ENCODE measurements around the gene RDH12. TPM values are rescaled to one million over a fixed set of nuclear protein-coding genes. Genes with fewer than 3 reads are reported as not detected.
"Not testable (repeated sequence)": the region's sequence is repeated elsewhere in the genome, so short reads cannot be mapped to it uniquely, and the experiment has no call there.

Gene RDH12
- not detected for polyA plus RNA-seq (2013, experiment 1 of 2; ENCODE audit: insufficient read length)
- not detected for polyA plus RNA-seq (2013, experiment 2 of 2; ENCODE audit: insufficient read length)

GRCh38 chr14:67701492-67701891, at the start of gene RDH12:
RDH12 (plus strand) TSS chr14:67701886; CDS start chr14:67722643, 20,757 bp downstream.
- not testable (repeated sequence) for DNase-seq

GRCh38 chr14:67652189-67652588, 49.5 kb upstream of the RDH12 start:
- no peak for DNase-seq

GRCh38 chr14:67653651-67654280, 47.9 kb upstream of the RDH12 start:
- peak; percentile 80 for DNase-seq

GRCh38 chr14:67663633-67664032, 38.1 kb upstream of the RDH12 start:
- no peak for DNase-seq

GRCh38 chr14:67665868-67666267, 35.8 kb upstream of the RDH12 start:
- peak; percentile 18 for DNase-seq

GRCh38 chr14:67666750-67667449, 34.8 kb upstream of the RDH12 start:
- peak; percentile 63 for DNase-seq

GRCh38 chr14:67668559-67668958, 33.1 kb upstream of the RDH12 start:
- DNase-seq: no peak

GRCh38 chr14:67673451-67673850, 28.2 kb upstream of the RDH12 start:
- DNase-seq: peak; percentile 56

- peak; percentile 74 for DNase-seq
Observed at GRCh38 chr14:67674139-67674479, 27.6 kb upstream of the RDH12 start.

- peak; percentile 80 for DNase-seq
Observed at GRCh38 chr14:67674480-67675218, 27.0 kb upstream of the RDH12 start, which contains the start of gene VTI1B. VTI1B (minus strand) TSS chr14:67674632; CDS start chr14:67674489, 143 bp downstream.

- DNase-seq: no peak
Observed at GRCh38 chr14:67675219-67675582, 26.5 kb upstream of the RDH12 start.

- no peak for DNase-seq
Observed at GRCh38 chr14:67679006-67679405, 22.7 kb upstream of the RDH12 start.

GRCh38 chr14:67680121-67680602, 21.5 kb upstream of the RDH12 start:
- peak; percentile 70 for DNase-seq

GRCh38 chr14:67680941-67681340, 20.7 kb upstream of the RDH12 start:
- DNase-seq: no peak

GRCh38 chr14:67683842-67684241, 17.8 kb upstream of the RDH12 start:
- DNase-seq: no peak

GRCh38 chr14:67690011-67690410, 11.7 kb upstream of the RDH12 start:
- DNase-seq: no peak

GRCh38 chr14:67694791-67695393, 6.8 kb upstream of the RDH12 start:
- DNase-seq: peak; percentile 86

GRCh38 chr14:67695394-67695949, 6.2 kb upstream of the RDH12 start, which contains the start of gene RDH11:
RDH11 (minus strand) TSS chr14:67695764; CDS start chr14:67695703, 61 bp downstream.
- peak; percentile 95 for DNase-seq

- DNase-seq: no peak
Observed at GRCh38 chr14:67697006-67697405, 4.7 kb upstream of the RDH12 start.

GRCh38 chr14:67698179-67698578, 3.5 kb upstream of the RDH12 start:
- no peak for DNase-seq

GRCh38 chr14:67703997-67704396, 2.3 kb downstream of the RDH12 start:
- no peak for DNase-seq

GRCh38 chr14:67704484-67705089, 2.9 kb downstream of the RDH12 start:
- DNase-seq: peak; percentile 48
